Ovary (tissue), 9 donors: ENCODE results near the gene MBNL2. TPM values are rescaled to one million over a fixed set of nuclear protein-coding genes. Genes with fewer than 3 reads are reported as not detected.

Experiments used
- DNase-seq, 5 donors: peaks; one replicate each; pipeline ENCODE4 v3.0.0-alpha.2; 2019 to 2020
- H3K27ac ChIP-seq, 2 donors: fragments of 200-600 bp; one replicate each; pipeline versions ENCODE4 v1.5.1 to v1.8.0; 2019 to 2022
- H3K27me3 ChIP-seq: fragments of 200-600 bp; one replicate; pipeline ENCODE4 v1.8.0; 2022
- H3K36me3 ChIP-seq: fragments of 200-600 bp; sonication (generic); one replicate; pipeline ENCODE4 v1.5.1; 2019
- H3K4me1 ChIP-seq: one replicate; pipeline ENCODE4 v1.8.1; 2013; ENCODE audit warnings: mild to moderate bottlenecking, moderate library complexity; ENCODE audit not compliant: insufficient read depth
- H3K4me3 ChIP-seq: fragments of 200-600 bp; sonication (generic); one replicate; pipeline ENCODE4 v1.5.1; 2017
- H3K9me3 ChIP-seq, 2 donors: fragments of 200-600 bp in 1 of 2; sonication (generic) in 1 of 2; one replicate each; pipeline versions ENCODE4 v1.5.1 to v1.8.1; 2013 to 2019; ENCODE audit warnings: mild to moderate bottlenecking in 1 of 2, moderate library complexity in 1 of 2
- CTCF ChIP-seq, 3 donors: fragments of 450-650 bp in 2 of 3; fragments of 200-600 bp in 1 of 3; IDR thresholded peaks; one replicate each; pipeline versions ENCODE4 v1.5.1 to v1.8.0; 2016 to 2022; ENCODE audit warnings: antibody characterized with exemption in 3 of 3, mild to moderate bottlenecking in 1 of 3
- EP300 ChIP-seq: sonication (generic); formaldehyde crosslinking; IDR thresholded peaks from one replicate; pipeline ENCODE4 v1.6.1; 2017; ENCODE audit warnings: antibody characterized with exemption
- POLR2A ChIP-seq: fragments of 450-650 bp; IDR thresholded peaks from one replicate; pipeline ENCODE4 v1.6.1; 2017; ENCODE audit warnings: antibody characterized with exemption, mild to moderate bottlenecking, moderate library complexity
- WGBS, 3 donors: extraction: QIAGEN DNeasy Blood & Tissue Kit in 1 of 3; methylation state at CpG; one replicate each; pipeline versions ENCODE4 v1.1.5 to v1.1.7; 2013 to 2017; 5-methylcytosine and 5-hydroxymethylcytosine counted together
- intact Hi-C, 4 donors: fragments of 100-400 bp; cut with DNase I; formaldehyde crosslinking; loops; one replicate each; pipeline versions ENCODE4 v1.11.0 to v1.15.1; 2022 to 2023
- polyA plus RNA-seq, 2 donors: library from polyadenylated mRNA; stranded (reverse); fragments of 200-250 nt in 1 of 2; fragments of 350-450 nt in 1 of 2; fragmentation: Illumina TruSeq in 1 of 2; extraction: RNeasy Lipid Tissue Mini Kit (QIAGEN cat#74804) in 1 of 2; gene quantifications; one replicate each; pipeline ENCODE4 v1.2.3, GENCODE V29; 2013 to 2014
- total RNA-seq, 7 donors: library from RNA; depleted of rRNA in 2 of 7; stranded (reverse); fragments of >200 nt in 2 of 7; fragmentation: NEBNext Ultra II Directional in 3 of 7; extraction: Animal tissue kit (Norgen Biotek cat#: 25700) in 3 of 7; gene quantifications; one replicate each; pipeline versions ENCODE4 v1.1.0 to v1.2.4, GENCODE V29; 2016 to 2023
- donor health status: DM: no; HTN: no; CAD: no; lungs with moderate emphysema.
- donor health status: DM: no; HTN: no; CAD: no.
- donor health status: Bipolar disorder and iron deficiency.
- donor health status: DM: yes; HTN: yes; CAD: no.
- donor health status: DM: no; HTN: no; CAD: no.
- donor health status: DM: yes; HTN: yes; CAD: no.

The MBNL2 gene
- total and polyA plus RNA-seq, 9 donors: 43.7 to 110 (median 92.1) TPM

DNA sequence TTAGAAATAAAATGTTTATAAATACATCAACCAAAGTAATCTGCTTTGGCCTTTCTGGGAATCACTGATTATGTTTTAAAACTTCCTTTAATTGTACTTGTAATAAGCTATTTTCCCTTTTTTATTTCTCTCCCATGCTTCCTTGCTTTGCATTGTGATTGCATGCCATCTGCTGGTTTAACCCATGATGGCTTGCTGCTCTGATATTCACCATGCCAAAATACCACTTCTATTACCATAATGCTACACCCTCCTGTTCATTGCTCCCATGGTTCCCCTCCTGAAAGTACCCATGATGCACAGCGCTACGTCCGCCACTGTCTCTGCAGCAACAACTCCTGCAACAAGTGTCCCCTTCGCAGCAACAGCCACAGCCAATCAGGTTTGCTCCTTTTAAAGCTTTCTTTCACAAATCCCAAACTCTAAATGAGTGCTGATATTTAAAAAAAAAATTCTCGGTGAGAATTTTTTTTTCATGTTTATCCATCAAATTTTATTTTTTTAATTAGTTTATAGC is 144.1 kb downstream of the MBNL2 start:
- Histone ChIP-seq H3K27me3 (no peaks in the 10 kb centered on the region), H3K9me3 (no peaks in the 10 kb centered on the region), H3K4me1 (no peaks in the 10 kb centered on the region), H3K4me3 (no peak overlapping the region), H3K36me3 (no peaks in the 10 kb centered on the region), H3K27ac (no peak overlapping the region)
- whole genome bisulfite sequencing, 3 donors: 95 to 98% (median 97%) methylated on average over 5 of the region's 5 CpGs
- TF ChIP-seq POLR2A (no peak), CTCF (IDR thresholded peaks at IDR 0.05) (no peak), EP300 (no peak)
- DNase-seq: no peak
- intact Hi-C loops: no loop called here

- Histone ChIP-seq H3K27me3 (no peaks in the 10 kb centered on the region), H3K4me3 (no peak overlapping the region), H3K36me3 (no peaks in the 10 kb centered on the region), H3K27ac (no peak overlapping the region), H3K9me3 (no peaks in the 10 kb centered on the region), H3K4me1 (no peaks in the 10 kb centered on the region)
- WGBS, 3 donors: 76 to 83% (median 79%) methylated on average over 15 of the region's 15 CpGs
- DNase-seq: no peak
- intact Hi-C loops: no loop called here
- TF ChIP-seq POLR2A (no peak), CTCF (IDR thresholded peaks at IDR 0.05) (no peak), EP300 (no peak)
Observed at GRCh38 chr13:97367016-97367822, 145.1 kb downstream of the MBNL2 start.

- Histone ChIP-seq H3K36me3 (no peaks in the 10 kb centered on the region), H3K27me3 (no peaks in the 10 kb centered on the region), H3K4me3 (peak overlapping the region; percentile 7), H3K4me1 (no peaks in the 10 kb centered on the region), H3K27ac (no peak overlapping the region), H3K9me3 (no peaks in the 10 kb centered on the region)
- WGBS, 3 donors: 39 to 47% (median 41%) methylated on average over 4 of the region's 4 CpGs
- TF ChIP-seq CTCF (IDR thresholded peaks at IDR 0.05): no peak
- TF ChIP-seq POLR2A: no peak
- TF ChIP-seq EP300: no peak
- intact Hi-C loops: no loop called here
- DNase-seq: no peak
Observed at GRCh38 chr13:97369261-97369893, 147.2 kb downstream of the MBNL2 start.

- intact Hi-C loops: no loop called here
- 93 to 96% (median 96%) methylated on average over 7 of the region's 7 CpGs for WGBS, 3 donors
- TF ChIP-seq POLR2A (no peak), EP300 (no peak), CTCF (IDR thresholded peaks at IDR 0.05) (no peak)
- Histone ChIP-seq H3K4me3 (no peak overlapping the region), H3K27me3 (no peaks in the 10 kb centered on the region), H3K9me3 (no peaks in the 10 kb centered on the region), H3K36me3 (no peaks in the 10 kb centered on the region), H3K27ac (no peak overlapping the region), H3K4me1 (no peaks in the 10 kb centered on the region)
- no peak for DNase-seq
Observed at GRCh38 chr13:97371486-97372109, 149.5 kb downstream of the MBNL2 start.
